ENCODE results near the gene IL1RL2. TPM values are rescaled to one million over a fixed set of nuclear protein-coding genes. Genes with fewer than 3 reads are reported as not detected.
A peak's percentile ranks its signal among the peaks of the same experiment; 100 is the strongest.

The IL1RL2 gene
- total and polyA plus RNA-seq, 2 of the 4 experiments (the other 2 are of a cell fraction), result 0.09 to 0.36 TPM

GRCh38 chr2:102240640-102241370 lies 54.0 kb downstream of the IL1RL2 start (continued):
- TF ChIP-seq USF2 (IDR thresholded peaks at IDR 0.05; ENCODE audit: low read depth, low read length), result no peak
- TF ChIP-seq RFX5 (IDR thresholded peaks at IDR 0.05; ENCODE audit: low read depth, low read length), result no peak

- Histone ChIP-seq H4K5ac (ENCODE audit: low read depth, low read length) (no peak overlapping the region), H2AFZ (replicated peaks; ENCODE audit: low read length, poor library complexity) (no peak overlapping the region), H3K36me3 (ENCODE audit: control insufficient read depth, insufficient read depth, low read length) (no peaks in the 10 kb centered on the region), H2AK5ac (ENCODE audit: low read depth, low read length) (no peak overlapping the region; the same call in 1 of the 2 replicates), H3K4me2 (ENCODE audit: low read depth, low read length) (no peak overlapping the region), H3K9me1 (ENCODE audit: insufficient read depth, low read length) (peaks cover 15% of the 10 kb centered on the region), H4K20me1 (ENCODE audit: insufficient read depth, low read length) (no peaks in the 10 kb centered on the region), H3K23ac (ENCODE audit: low read depth, low read length) (no peak overlapping the region), H3K4me3 (ENCODE audit: insufficient read depth, low read depth, low read length) (no peak overlapping the region), H3K18ac (ENCODE audit: low read depth, low read length) (no peak overlapping the region), H2BK15ac (ENCODE audit: low read depth, low read length) (peak overlapping the region; percentile 7; the same call in 1 of the 3 replicates), H2BK5ac (ENCODE audit: low read depth, low read length, poor library complexity, severe bottlenecking) (no peak overlapping the region), H3K4me1 (ENCODE audit: control insufficient read depth, insufficient read depth, low read length) (peaks cover 8% of the 10 kb centered on the region), H3K27ac (ENCODE audit: insufficient read depth, low read length) (no peak overlapping the region), H3K27me3 (ENCODE audit: control insufficient read depth, insufficient read depth, low read length) (0 out of 2 replicates have a peak, but pooled peaks cover under 1% of the 10 kb centered on the region), H3K9me3 (ENCODE audit: control insufficient read depth, insufficient read depth, low read length) (no peaks in the 10 kb centered on the region), H4K8ac (ENCODE audit: low read depth in 2 of 2, low read length in 2 of 2) (no peak overlapping the region), H2BK20ac (ENCODE audit: low read depth, low read length) (no peak overlapping the region; the same call in 1 of the 2 replicates), H3K14ac (replicated peaks; ENCODE audit: low read depth, low read length) (no peak overlapping the region), H2BK120ac (ENCODE audit: low read depth, low read length) (peak overlapping the region; percentile 21; the same call in 1 of the 2 replicates), H3K4ac (ENCODE audit: low read depth, low read length) (no peak overlapping the region; the same call in 1 of the 2 replicates), H3K9ac (ENCODE audit: low read depth, low read length) (no peak overlapping the region), H2AK9ac (replicated peaks; ENCODE audit: low read depth, low read length, poor library complexity) (no peak overlapping the region), H3K56ac (ENCODE audit: extremely low read depth, insufficient read depth, low read length) (no peak overlapping the region), H3K79me1 (ENCODE audit: low read depth in 1 of 2, low read length in 2 of 2) (no peaks in the 10 kb centered on the region), H4K91ac (ENCODE audit: insufficient read depth, low read depth, low read length) (no peak overlapping the region)
- intact Hi-C loops (cut with micrococcal nuclease), result loop anchor here (2.0 kb wide), 2 partner anchors 235 to 357 kb away; no protein-coding TSS in a partner anchor
- no peak for DNase-seq
- ChIA-PET CTCF (interaction anchor here (1.5 to 3.3 kb wide), 4 partner anchors 16 to 222 kb away, joined by 5 to 26 read pairs (median 6); no protein-coding TSS in a partner anchor), POLR2A (ENCODE audit: unreplicated experiment) (no interaction called here)
- BruUV-seq (replicated peaks), result no TSS peak
- no peak for ATAC-seq (ENCODE audit: low read depth)
- 70% methylated on average over 2 of the region's 6 CpGs; no CpG with 5 or more reads in 1 of the 2 experiments for WGBS, 2 experiments (ENCODE audit: extremely low coverage in 2 of 2, insufficient read length in 1 of 2)
- dilution Hi-C loops (cut with HindIII; ENCODE audit: low sequenced_read_pairs, unreplicated experiment), result no loop called here
- in situ Hi-C loops (cut with MboI; ENCODE audit: low sequenced_read_pairs), result loop anchor here (5.0 to 10.0 kb wide), 2 partner anchors 201 to 357 kb away; no protein-coding TSS in a partner anchor
- no peak for TF ChIP-seq FOS (IDR thresholded peaks at IDR 0.05; ENCODE audit: low read depth, low read length)
- no peak for TF ChIP-seq ELK1 (IDR thresholded peaks at IDR 0.05; ENCODE audit: borderline replicate concordance, low read depth, low read length)
- no peak for TF ChIP-seq RCOR1 (IDR thresholded peaks at IDR 0.05; ENCODE audit: insufficient replicate concordance, low read length)
- TF ChIP-seq RFX5 (IDR thresholded peaks at IDR 0.05; ENCODE audit: low read depth, low read length), result no peak
- TF ChIP-seq POLR2A (IDR thresholded peaks at IDR 0.05; ENCODE audit: low read depth, low read length), result no peak
- TF ChIP-seq USF2 (IDR thresholded peaks at IDR 0.05; ENCODE audit: low read depth, low read length), result no peak
- no peak for TF ChIP-seq RAD21 (IDR thresholded peaks at IDR 0.05; ENCODE audit: low read length)
- TF ChIP-seq MAZ (IDR thresholded peaks at IDR 0.05; ENCODE audit: borderline replicate concordance, low read depth, low read length), result no peak
- TF ChIP-seq NFE2L2 (IDR thresholded peaks at IDR 0.05; ENCODE audit: low read depth, low read length), result no peak
- TF ChIP-seq SMC3 (IDR thresholded peaks at IDR 0.05; ENCODE audit: low read depth, low read length), result no peak
- no peak for TF ChIP-seq CEBPB (IDR thresholded peaks at IDR 0.05; ENCODE audit: low read depth, low read length)
Measured at GRCh38 chr2:102241616-102242305, 54.9 kb downstream of the IL1RL2 start.

All from IMR-90 (cell line).